Measurements from ENCODE around the gene TMBIM4.

Gene TMBIM4

DNA sequence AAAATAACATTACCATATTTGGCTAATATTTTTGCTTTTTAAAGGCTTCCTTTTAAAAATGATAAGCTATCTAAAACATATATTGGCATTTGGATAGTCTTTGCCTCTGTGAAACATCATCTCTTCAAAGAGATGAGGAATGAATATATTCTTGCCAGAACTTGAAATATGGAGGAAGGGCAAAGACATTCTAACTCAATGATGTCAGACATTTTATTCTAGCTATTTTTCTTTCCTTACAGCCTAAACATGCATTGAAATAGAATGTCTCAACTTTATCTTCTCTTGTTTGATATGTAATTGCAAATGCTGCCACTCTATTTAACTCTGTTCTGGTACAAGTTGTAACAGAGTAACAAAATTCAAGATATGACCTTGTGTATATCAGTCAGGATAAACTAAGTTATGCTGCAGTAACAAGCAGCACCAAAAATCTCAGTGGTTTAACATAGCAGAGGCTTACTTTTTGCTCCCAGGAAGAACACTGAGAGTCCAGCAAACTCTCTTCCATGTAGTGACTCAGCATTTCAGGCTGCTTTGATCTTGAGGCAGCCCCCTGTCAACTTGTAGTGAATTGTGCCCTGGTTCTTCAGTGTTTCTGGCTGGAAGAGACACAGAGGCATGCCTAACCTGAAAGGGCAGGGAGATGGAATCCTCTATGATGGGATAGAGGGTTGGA lies 30.2 kb upstream of the TMBIM4 start:
- Histone ChIP-seq H2AK5ac (ENCODE audit: low read length, severe bottlenecking) (no peak overlapping the region), H3K9ac (ENCODE audit: low read length) (no peak overlapping the region), H2BK5ac (ENCODE audit: low read depth, low read length, poor library complexity, severe bottlenecking) (no peak overlapping the region), H3K4me3 (ENCODE audit: insufficient read depth in 1 of 2, low read depth in 1 of 2, low read length in 2 of 2) (no peak overlapping the region), H3K27me3 (ENCODE audit: control insufficient read depth in 1 of 2, insufficient read depth in 1 of 2, low read length in 2 of 2) (peaks cover 0 to 10% of the 10 kb centered on the region in 2 experiments), H3K18ac (ENCODE audit: low read depth in 1 of 2, low read length in 2 of 2) (no peak overlapping the region), H3K4me2 (ENCODE audit: low read length, poor library complexity, severe bottlenecking) (no peak overlapping the region), H2BK15ac (ENCODE audit: low read depth, poor library complexity, severe bottlenecking) (no peak overlapping the region), H3K36me3 (ENCODE audit: control insufficient read depth in 1 of 2, insufficient read depth in 2 of 2, low read depth in 1 of 2, low read length in 2 of 2) (peaks cover 0 to 9% of the 10 kb centered on the region in 2 experiments), H3K9me3 (ENCODE audit: control insufficient read depth, low read length) (peaks cover 5% of the 10 kb centered on the region), H3K79me1 (replicated peaks; ENCODE audit: low read length, poor library complexity, severe bottlenecking) (no peaks in the 10 kb centered on the region), H3K14ac (ENCODE audit: low read length in 2 of 2) (no peak overlapping the region), H2AFZ (ENCODE audit: low read depth, low read length) (no peak overlapping the region), H3K27ac (ENCODE audit: low read length, poor library complexity, severe bottlenecking) (no peak overlapping the region), H3K4ac (ENCODE audit: low read depth in 1 of 2, low read length in 2 of 2) (no peak overlapping the region), H4K91ac (ENCODE audit: low read length) (no peak overlapping the region), H3K23ac (ENCODE audit: low read length in 2 of 2) (no peak overlapping the region), H4K8ac (ENCODE audit: low read length) (no peak overlapping the region), H2BK120ac (ENCODE audit: low read depth, low read length) (no peak overlapping the region), H3K4me1 (ENCODE audit: control insufficient read depth, insufficient read depth, low read depth, low read length) (no peaks in the 10 kb centered on the region), H2BK12ac (ENCODE audit: low read length in 2 of 2) (no peak overlapping the region)
- DNase-seq = no peak

DNA sequence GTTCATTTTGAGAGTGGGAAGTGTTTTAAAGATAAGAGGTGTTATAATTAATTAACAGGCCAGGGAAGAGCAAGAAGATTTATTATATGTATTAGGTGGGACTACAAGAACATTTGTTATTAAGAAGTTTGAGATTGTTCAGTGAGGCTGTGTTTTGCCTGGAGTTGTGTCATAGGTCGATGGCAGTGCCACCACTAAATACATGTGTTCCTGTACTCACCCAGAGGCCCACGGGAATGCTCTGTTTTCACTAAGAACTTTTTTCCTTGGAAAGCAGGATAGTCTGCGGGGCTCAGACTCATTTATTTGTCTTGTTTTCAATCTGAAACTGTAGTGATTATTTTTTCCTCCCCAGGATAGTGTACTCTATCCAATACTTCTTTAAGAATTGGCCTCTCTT lies 29.3 kb upstream of the TMBIM4 start:
- Histone ChIP-seq H3K23ac (ENCODE audit: low read length in 2 of 2) (no peak overlapping the region), H3K14ac (ENCODE audit: low read length in 2 of 2) (no peak overlapping the region), H3K27ac (ENCODE audit: low read length, poor library complexity, severe bottlenecking) (no peak overlapping the region), H3K36me3 (ENCODE audit: control insufficient read depth in 1 of 2, insufficient read depth in 2 of 2, low read depth in 1 of 2, low read length in 2 of 2) (peaks cover 0 to 6% of the 10 kb centered on the region in 2 experiments), H4K91ac (ENCODE audit: low read length) (no peak overlapping the region), H3K9ac (ENCODE audit: low read length) (no peak overlapping the region), H2AFZ (ENCODE audit: low read depth, low read length) (no peak overlapping the region), H3K4me1 (ENCODE audit: control insufficient read depth, insufficient read depth, low read depth, low read length) (no peaks in the 10 kb centered on the region), H2AK5ac (ENCODE audit: low read length, severe bottlenecking) (no peak overlapping the region), H3K9me3 (ENCODE audit: control insufficient read depth, low read length) (peaks cover 5% of the 10 kb centered on the region), H3K18ac (ENCODE audit: low read depth in 1 of 2, low read length in 2 of 2) (no peak overlapping the region), H2BK15ac (ENCODE audit: low read depth, poor library complexity, severe bottlenecking) (no peak overlapping the region), H3K79me1 (replicated peaks; ENCODE audit: low read length, poor library complexity, severe bottlenecking) (no peaks in the 10 kb centered on the region), H3K4me3 (ENCODE audit: insufficient read depth in 1 of 2, low read depth in 1 of 2, low read length in 2 of 2) (no peak overlapping the region), H2BK12ac (ENCODE audit: low read length in 2 of 2) (no peak overlapping the region), H4K8ac (ENCODE audit: low read length) (no peak overlapping the region), H3K27me3 (ENCODE audit: control insufficient read depth in 1 of 2, insufficient read depth in 1 of 2, low read length in 2 of 2) (peaks cover 0 to 10% of the 10 kb centered on the region in 2 experiments), H3K4me2 (ENCODE audit: low read length, poor library complexity, severe bottlenecking) (no peak overlapping the region), H2BK5ac (ENCODE audit: low read depth, low read length, poor library complexity, severe bottlenecking) (no peak overlapping the region), H2BK120ac (ENCODE audit: low read depth, low read length) (no peak overlapping the region), H3K4ac (ENCODE audit: low read depth in 1 of 2, low read length in 2 of 2) (no peak overlapping the region)
- WGBS = 55% methylated on average over 1 of the region's 3 CpGs
- DNase-seq = no peak

DNA sequence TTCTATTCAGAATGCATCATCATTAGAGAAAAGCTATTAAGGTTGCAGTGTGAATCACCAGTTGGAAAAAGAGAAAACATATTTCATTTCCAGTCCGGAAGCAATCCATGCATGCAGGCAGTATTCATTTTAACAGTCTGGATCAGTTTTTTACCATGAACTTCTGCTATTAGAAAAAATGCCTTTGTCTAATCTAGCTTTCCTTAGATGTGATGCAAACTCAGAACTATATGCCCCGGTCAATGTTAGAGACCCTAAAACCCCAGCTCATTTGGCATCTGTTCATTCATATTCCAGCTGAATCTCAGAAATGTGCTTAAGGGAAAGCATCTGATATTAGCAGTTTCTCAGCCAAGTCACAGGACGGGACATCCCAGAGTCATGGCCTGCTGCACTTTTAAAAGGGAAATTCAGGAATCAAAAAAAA lies 27.7 kb upstream of the TMBIM4 start:
- H3K36me3 ChIP-seq (ENCODE audit: control insufficient read depth in 1 of 2, insufficient read depth in 2 of 2, low read depth in 1 of 2, low read length in 2 of 2) = peaks cover 0 to 6% of the 10 kb centered on the region in 2 experiments
- H3K4ac ChIP-seq (ENCODE audit: low read depth in 1 of 2, low read length in 2 of 2) = no peak overlapping the region
- no peak overlapping the region for H3K23ac ChIP-seq (ENCODE audit: low read length in 2 of 2)
- no peak overlapping the region for H3K27ac ChIP-seq (ENCODE audit: low read length, poor library complexity, severe bottlenecking)
- no peak overlapping the region for H3K4me2 ChIP-seq (ENCODE audit: low read length, poor library complexity, severe bottlenecking)
- H2AK5ac ChIP-seq (ENCODE audit: low read length, severe bottlenecking) = no peak overlapping the region
- peaks cover 0 to 10% of the 10 kb centered on the region in 2 experiments for H3K27me3 ChIP-seq (ENCODE audit: control insufficient read depth in 1 of 2, insufficient read depth in 1 of 2, low read length in 2 of 2)
- no peak overlapping the region for H2BK12ac ChIP-seq (ENCODE audit: low read length in 2 of 2)
- no peak overlapping the region for H4K91ac ChIP-seq (ENCODE audit: low read length)
- no peak overlapping the region for H4K8ac ChIP-seq (ENCODE audit: low read length)
- H3K79me1 ChIP-seq (replicated peaks; ENCODE audit: low read length, poor library complexity, severe bottlenecking) = no peaks in the 10 kb centered on the region
- H3K18ac ChIP-seq (ENCODE audit: low read depth in 1 of 2, low read length in 2 of 2) = no peak overlapping the region
- DNase-seq = no peak
- H3K4me1 ChIP-seq (ENCODE audit: control insufficient read depth, insufficient read depth, low read depth, low read length) = no peaks in the 10 kb centered on the region
- H2BK15ac ChIP-seq (ENCODE audit: low read depth, poor library complexity, severe bottlenecking) = no peak overlapping the region
- no peak overlapping the region for H2BK120ac ChIP-seq (ENCODE audit: low read depth, low read length)
- no peak overlapping the region for H2BK5ac ChIP-seq (ENCODE audit: low read depth, low read length, poor library complexity, severe bottlenecking)
- peaks cover 5% of the 10 kb centered on the region for H3K9me3 ChIP-seq (ENCODE audit: control insufficient read depth, low read length)
- H3K9ac ChIP-seq (ENCODE audit: low read length) = peak overlapping the region; percentile 69
- WGBS = 88% methylated on average over 3 of the region's 3 CpGs
- no peak overlapping the region for H2AFZ ChIP-seq (ENCODE audit: low read depth, low read length)
- H3K14ac ChIP-seq (ENCODE audit: low read length in 2 of 2) = no peak overlapping the region
- H3K4me3 ChIP-seq (ENCODE audit: insufficient read depth in 1 of 2, low read depth in 1 of 2, low read length in 2 of 2) = peak overlapping the region in 1 of 2 experiments; percentile 42

DNA sequence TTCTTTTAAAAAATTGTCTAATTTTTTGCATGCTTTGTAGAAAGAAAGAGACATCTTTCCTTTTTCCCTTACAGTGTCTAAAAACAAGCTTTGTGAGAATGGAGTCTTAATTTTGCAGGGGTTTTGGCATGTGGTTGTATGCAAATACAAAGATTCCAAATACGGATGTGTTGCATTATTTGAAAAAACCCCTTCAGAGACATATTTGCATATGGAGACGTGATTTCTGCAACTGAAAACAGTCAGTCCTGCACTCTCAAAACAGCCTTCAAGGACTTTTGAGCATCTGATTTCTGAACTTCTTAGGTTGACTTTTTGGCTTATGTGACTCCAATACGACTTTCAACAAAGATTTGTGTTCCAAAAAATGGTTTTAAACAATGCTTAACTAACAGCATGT lies 27.0 kb upstream of the TMBIM4 start:
- DNase-seq = no peak
- Histone ChIP-seq H3K4me1 (ENCODE audit: control insufficient read depth, insufficient read depth, low read depth, low read length) (no peaks in the 10 kb centered on the region), H2BK12ac (ENCODE audit: low read length in 2 of 2) (no peak overlapping the region), H3K14ac (ENCODE audit: low read length in 2 of 2) (no peak overlapping the region), H2BK15ac (ENCODE audit: low read depth, poor library complexity, severe bottlenecking) (no peak overlapping the region), H3K4ac (ENCODE audit: low read depth in 1 of 2, low read length in 2 of 2) (no peak overlapping the region), H3K4me2 (ENCODE audit: low read length, poor library complexity, severe bottlenecking) (no peak overlapping the region), H3K9ac (ENCODE audit: low read length) (peak overlapping the region; percentile 69), H3K79me1 (replicated peaks; ENCODE audit: low read length, poor library complexity, severe bottlenecking) (no peaks in the 10 kb centered on the region), H2AFZ (ENCODE audit: low read depth, low read length) (no peak overlapping the region), H2AK5ac (ENCODE audit: low read length, severe bottlenecking) (no peak overlapping the region), H3K18ac (ENCODE audit: low read depth in 1 of 2, low read length in 2 of 2) (no peak overlapping the region), H3K4me3 (ENCODE audit: insufficient read depth in 1 of 2, low read depth in 1 of 2, low read length in 2 of 2) (peak overlapping the region in 1 of 2 experiments; percentile 42), H3K36me3 (ENCODE audit: control insufficient read depth in 1 of 2, insufficient read depth in 2 of 2, low read depth in 1 of 2, low read length in 2 of 2) (peaks cover 0 to 6% of the 10 kb centered on the region in 2 experiments), H3K9me3 (ENCODE audit: control insufficient read depth, low read length) (peaks cover 5% of the 10 kb centered on the region), H4K91ac (ENCODE audit: low read length) (no peak overlapping the region), H3K27ac (ENCODE audit: low read length, poor library complexity, severe bottlenecking) (no peak overlapping the region), H3K27me3 (ENCODE audit: control insufficient read depth in 1 of 2, insufficient read depth in 1 of 2, low read length in 2 of 2) (peaks cover 0 to 8% of the 10 kb centered on the region in 2 experiments), H2BK5ac (ENCODE audit: low read depth, low read length, poor library complexity, severe bottlenecking) (no peak overlapping the region), H2BK120ac (ENCODE audit: low read depth, low read length) (no peak overlapping the region), H4K8ac (ENCODE audit: low read length) (no peak overlapping the region), H3K23ac (ENCODE audit: low read length in 2 of 2) (no peak overlapping the region)
- WGBS = 88% methylated on average over 2 of the region's 3 CpGs

Measured in mesenchymal stem cell (in vitro differentiated cells and primary cell).